Measurements from ENCODE around the gene ATOSB.

The ATOSB gene

GRCh38 chr9:35102769-35103659, 12.6 kb downstream of the ATOSB start, which contains the start of gene STOML2:
STOML2 (minus strand) TSS chr9:35103131; CDS start chr9:35103094, 37 bp downstream.
- Histone ChIP-seq H3K4me3 (ENCODE audit: low read length in 2 of 2) (peak within 1 kb of the TSS; percentile 80 to 84), H3K36me3 (replicated peaks in 1 of 2; ENCODE audit: control insufficient read depth in 2 of 2, insufficient read depth in 2 of 2, low read length in 2 of 2) (peaks cover 38 to 67% of the 10 kb centered on the region in 2 donors), H3K79me1 (ENCODE audit: low read depth, low read length) (peaks cover 8% of the 10 kb centered on the region), H3K27ac (replicated peaks; ENCODE audit: low read length) (peak within 1 kb of the TSS; percentile 91), H2BK15ac (ENCODE audit: low read length) (no peak within 1 kb of the TSS), H3K9me3 (replicated peaks in 1 of 2; ENCODE audit: control insufficient read depth in 2 of 2, insufficient read depth in 1 of 2, low read depth in 1 of 2, low read length in 2 of 2) (no peaks in the 10 kb centered on the region), H2BK5ac (ENCODE audit: low read length) (no peak within 1 kb of the TSS), H2AFZ (ENCODE audit: low read length) (peak within 1 kb of the TSS; percentile 75), H3K4me1 (ENCODE audit: control insufficient read depth in 2 of 2, insufficient read depth in 1 of 2, low read depth in 1 of 2, low read length in 2 of 2) (peaks cover 14 to 17% of the 10 kb centered on the region in 2 donors), H2BK12ac (ENCODE audit: low read length) (no peak within 1 kb of the TSS), H2AK5ac (ENCODE audit: low read depth, low read length) (peak within 1 kb of the TSS; percentile 43), H4K91ac (ENCODE audit: low read depth, low read length, poor library complexity) (no peak within 1 kb of the TSS), H3K4ac (ENCODE audit: low read length) (no peak within 1 kb of the TSS), H4K8ac (ENCODE audit: low read depth, low read length) (no peak within 1 kb of the TSS), H3K4me2 (ENCODE audit: insufficient read depth, low read length, poor library complexity, severe bottlenecking) (peak within 1 kb of the TSS; percentile 80), H3K23ac (ENCODE audit: low read depth, low read length, poor library complexity) (peak within 1 kb of the TSS; percentile 14), H3K18ac (ENCODE audit: low read length) (peak within 1 kb of the TSS; percentile 38), H3K14ac (ENCODE audit: low read length) (no peak within 1 kb of the TSS), H3K9ac (ENCODE audit: low read depth, low read length, poor library complexity) (peak within 1 kb of the TSS; percentile 86), H2BK120ac (ENCODE audit: low read depth, low read length) (no peak within 1 kb of the TSS), H3K27me3 (ENCODE audit: control insufficient read depth in 3 of 3, insufficient read depth in 3 of 3, low read depth in 1 of 3, low read length in 3 of 3) (no peaks in the 10 kb centered on the region)
- WGBS, 2 donors (ENCODE audit: extremely low coverage in 2 of 2, insufficient read length in 2 of 2, insufficient replicate concordance in 1 of 2): no CpG with 5 or more reads among the region's 57 CpGs
- DNase-seq (ENCODE audit: low spot score): peak; percentile 95

- Histone ChIP-seq H3K4me2 (ENCODE audit: insufficient read depth, low read length, poor library complexity, severe bottlenecking) (peak overlapping the region; percentile 80), H2BK5ac (ENCODE audit: low read length) (no peak overlapping the region), H3K14ac (ENCODE audit: low read length) (no peak overlapping the region), H3K4ac (ENCODE audit: low read length) (no peak overlapping the region), H3K9ac (ENCODE audit: low read depth, low read length, poor library complexity) (peak overlapping the region; percentile 86), H3K27me3 (ENCODE audit: control insufficient read depth in 3 of 3, insufficient read depth in 3 of 3, low read depth in 1 of 3, low read length in 3 of 3) (no peaks in the 10 kb centered on the region), H3K79me1 (ENCODE audit: low read depth, low read length) (peaks cover 8% of the 10 kb centered on the region), H3K18ac (ENCODE audit: low read length) (peak overlapping the region; percentile 38), H4K91ac (ENCODE audit: low read depth, low read length, poor library complexity) (no peak overlapping the region), H4K8ac (ENCODE audit: low read depth, low read length) (no peak overlapping the region), H3K27ac (replicated peaks; ENCODE audit: low read length) (no peak overlapping the region), H2AK5ac (ENCODE audit: low read depth, low read length) (peak overlapping the region; percentile 43), H3K23ac (ENCODE audit: low read depth, low read length, poor library complexity) (peak overlapping the region; percentile 14), H3K4me1 (ENCODE audit: control insufficient read depth in 2 of 2, insufficient read depth in 1 of 2, low read depth in 1 of 2, low read length in 2 of 2) (peaks cover 14 to 17% of the 10 kb centered on the region in 2 donors), H3K36me3 (replicated peaks in 1 of 2; ENCODE audit: control insufficient read depth in 2 of 2, insufficient read depth in 2 of 2, low read length in 2 of 2) (peaks cover 38 to 61% of the 10 kb centered on the region in 2 donors), H2AFZ (ENCODE audit: low read length) (peak overlapping the region; percentile 75), H2BK12ac (ENCODE audit: low read length) (no peak overlapping the region), H2BK15ac (ENCODE audit: low read length) (no peak overlapping the region), H2BK120ac (ENCODE audit: low read depth, low read length) (no peak overlapping the region), H3K9me3 (replicated peaks in 1 of 2; ENCODE audit: control insufficient read depth in 2 of 2, insufficient read depth in 1 of 2, low read depth in 1 of 2, low read length in 2 of 2) (no peaks in the 10 kb centered on the region), H3K4me3 (ENCODE audit: low read length in 2 of 2) (peak overlapping the region; percentile 80 to 84)
- WGBS, 2 donors (ENCODE audit: extremely low coverage in 2 of 2, insufficient read length in 2 of 2, insufficient replicate concordance in 1 of 2): no CpG with 5 or more reads among the region's 10 CpGs
- DNase-seq (ENCODE audit: low spot score): no peak
These were observed 13.2 kb downstream of the ATOSB start for GRCh38 chr9:35102465-35102768.

DNA sequence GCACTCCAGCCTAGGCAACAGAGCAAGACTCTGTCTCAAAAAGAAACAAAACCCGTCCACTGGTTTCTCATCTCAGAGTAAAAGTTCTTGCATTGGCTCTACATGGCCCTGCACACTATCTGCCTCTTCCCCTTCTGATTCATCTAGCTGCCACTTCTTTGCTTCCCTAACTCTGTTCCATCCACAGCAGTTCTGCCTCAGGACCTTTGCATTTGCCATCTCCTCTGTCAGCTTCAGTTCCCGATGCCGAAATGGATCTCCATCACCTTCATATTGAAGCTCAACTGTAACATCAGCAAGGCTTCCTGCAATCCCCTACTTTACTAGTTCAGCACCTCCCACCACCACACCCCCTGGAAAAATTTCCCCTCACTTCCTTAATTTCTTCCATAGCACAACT, 18.1 kb downstream of the ATOSB start:
- no peak overlapping the region for H2BK12ac ChIP-seq (ENCODE audit: low read length)
- DNase-seq (ENCODE audit: low spot score): no peak
- H4K8ac ChIP-seq (ENCODE audit: low read depth, low read length): no peak overlapping the region
- H4K91ac ChIP-seq (ENCODE audit: low read depth, low read length, poor library complexity): no peak overlapping the region
- H3K9ac ChIP-seq (ENCODE audit: low read depth, low read length, poor library complexity): no peak overlapping the region
- no peak overlapping the region for H3K4me2 ChIP-seq (ENCODE audit: insufficient read depth, low read length, poor library complexity, severe bottlenecking)
- no peaks in the 10 kb centered on the region for H3K9me3 ChIP-seq (replicated peaks in 1 of 2; ENCODE audit: control insufficient read depth in 2 of 2, insufficient read depth in 1 of 2, low read depth in 1 of 2, low read length in 2 of 2)
- H3K18ac ChIP-seq (ENCODE audit: low read length): no peak overlapping the region
- peaks cover 24 to 45% of the 10 kb centered on the region in 2 donors for H3K36me3 ChIP-seq (replicated peaks in 1 of 2; ENCODE audit: control insufficient read depth in 2 of 2, insufficient read depth in 2 of 2, low read length in 2 of 2)
- no peak overlapping the region for H3K4me3 ChIP-seq (ENCODE audit: low read length in 2 of 2)
- H2BK15ac ChIP-seq (ENCODE audit: low read length): no peak overlapping the region
- no peak overlapping the region for H3K23ac ChIP-seq (ENCODE audit: low read depth, low read length, poor library complexity)
- no CpG with 5 or more reads among the region's 3 CpGs for WGBS, 2 donors (ENCODE audit: extremely low coverage in 2 of 2, insufficient read length in 2 of 2, insufficient replicate concordance in 1 of 2)
- H3K79me1 ChIP-seq (ENCODE audit: low read depth, low read length): peaks cover 15% of the 10 kb centered on the region
- H2AK5ac ChIP-seq (ENCODE audit: low read depth, low read length): no peak overlapping the region
- no peak overlapping the region for H3K27ac ChIP-seq (replicated peaks; ENCODE audit: low read length)
- H3K4me1 ChIP-seq (ENCODE audit: control insufficient read depth in 2 of 2, insufficient read depth in 1 of 2, low read depth in 1 of 2, low read length in 2 of 2): peaks cover 7 to 9% of the 10 kb centered on the region in 2 donors
- H3K4ac ChIP-seq (ENCODE audit: low read length): no peak overlapping the region
- H2AFZ ChIP-seq (ENCODE audit: low read length): no peak overlapping the region
- no peaks in the 10 kb centered on the region for H3K27me3 ChIP-seq (ENCODE audit: control insufficient read depth in 3 of 3, insufficient read depth in 3 of 3, low read depth in 1 of 3, low read length in 3 of 3)
- no peak overlapping the region for H2BK120ac ChIP-seq (ENCODE audit: low read depth, low read length)
- H2BK5ac ChIP-seq (ENCODE audit: low read length): no peak overlapping the region
- H3K14ac ChIP-seq (ENCODE audit: low read length): no peak overlapping the region

GRCh38 chr9:35096035-35096849, 19.4 kb downstream of the ATOSB start, which contains the start of gene PIGO:
PIGO (minus strand) TSS chr9:35096591; CDS start chr9:35095565, 1,026 bp downstream.
- no peak within 1 kb of the TSS for H4K91ac ChIP-seq (ENCODE audit: low read depth, low read length, poor library complexity)
- peak within 1 kb of the TSS; percentile 97 for H3K9ac ChIP-seq (ENCODE audit: low read depth, low read length, poor library complexity)
- WGBS, 2 donors (ENCODE audit: extremely low coverage in 2 of 2, insufficient read length in 2 of 2, insufficient replicate concordance in 1 of 2): no CpG with 5 or more reads among the region's 53 CpGs
- H3K9me3 ChIP-seq (replicated peaks in 1 of 2; ENCODE audit: control insufficient read depth in 2 of 2, insufficient read depth in 1 of 2, low read depth in 1 of 2, low read length in 2 of 2): no peaks in the 10 kb centered on the region
- H3K27ac ChIP-seq (replicated peaks; ENCODE audit: low read length): peak within 1 kb of the TSS; percentile 89
- peak within 1 kb of the TSS; percentile 95 for H3K23ac ChIP-seq (ENCODE audit: low read depth, low read length, poor library complexity)
- H4K8ac ChIP-seq (ENCODE audit: low read depth, low read length): no peak within 1 kb of the TSS
- peak; percentile 82 for DNase-seq (ENCODE audit: low spot score)
- no peak within 1 kb of the TSS for H2BK12ac ChIP-seq (ENCODE audit: low read length)
- no peak within 1 kb of the TSS for H2BK5ac ChIP-seq (ENCODE audit: low read length)
- H3K4me1 ChIP-seq (ENCODE audit: control insufficient read depth in 2 of 2, insufficient read depth in 1 of 2, low read depth in 1 of 2, low read length in 2 of 2): peaks cover 0 to 2% of the 10 kb centered on the region in 2 donors
- H3K79me1 ChIP-seq (ENCODE audit: low read depth, low read length): peaks cover 7% of the 10 kb centered on the region
- H3K27me3 ChIP-seq (ENCODE audit: control insufficient read depth in 3 of 3, insufficient read depth in 3 of 3, low read depth in 1 of 3, low read length in 3 of 3): no peaks in the 10 kb centered on the region
- H2AK5ac ChIP-seq (ENCODE audit: low read depth, low read length): no peak within 1 kb of the TSS
- peak within 1 kb of the TSS; percentile 85 to 93 for H3K4me3 ChIP-seq (ENCODE audit: low read length in 2 of 2)
- H3K18ac ChIP-seq (ENCODE audit: low read length): peak within 1 kb of the TSS; percentile 99
- H2BK15ac ChIP-seq (ENCODE audit: low read length): no peak within 1 kb of the TSS
- H3K14ac ChIP-seq (ENCODE audit: low read length): no peak within 1 kb of the TSS
- peaks cover 28 to 51% of the 10 kb centered on the region in 2 donors for H3K36me3 ChIP-seq (replicated peaks in 1 of 2; ENCODE audit: control insufficient read depth in 2 of 2, insufficient read depth in 2 of 2, low read length in 2 of 2)
- peak within 1 kb of the TSS; percentile 78 for H3K4me2 ChIP-seq (ENCODE audit: insufficient read depth, low read length, poor library complexity, severe bottlenecking)
- peak within 1 kb of the TSS; percentile 93 for H2AFZ ChIP-seq (ENCODE audit: low read length)
- H3K4ac ChIP-seq (ENCODE audit: low read length): no peak within 1 kb of the TSS
- no peak within 1 kb of the TSS for H2BK120ac ChIP-seq (ENCODE audit: low read depth, low read length)

Data from neuronal stem cell (in vitro differentiated cells).